ENCODE results near the gene ZNF438.
"Not testable (repeated sequence)": the region's sequence is repeated elsewhere in the genome, so short reads cannot be mapped to it uniquely, and the experiment has no call there.

ZNF438 gene

DNA sequence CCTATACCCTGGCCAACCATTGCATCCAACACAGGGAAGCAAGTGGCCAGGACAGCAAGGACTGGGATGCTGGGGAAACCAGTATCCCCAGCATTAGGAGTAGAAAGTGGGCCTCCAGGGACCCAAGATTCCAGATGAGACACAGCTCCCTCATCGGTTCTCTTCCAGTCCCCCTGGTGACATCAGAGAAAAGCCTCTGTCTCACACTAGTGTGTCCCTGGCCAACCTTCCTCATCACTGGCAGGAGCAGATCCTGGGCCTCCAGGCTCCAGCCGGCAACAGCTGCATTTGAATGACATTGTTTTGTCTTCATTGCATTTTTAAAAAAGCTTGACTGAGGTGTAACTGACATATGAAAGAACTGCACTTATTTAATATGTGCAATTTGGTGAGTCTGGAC, 224.8 kb downstream of the ZNF438 start:
- no peak for DNase-seq (ENCODE audit: low read depth in 2 of 2)

DNA sequence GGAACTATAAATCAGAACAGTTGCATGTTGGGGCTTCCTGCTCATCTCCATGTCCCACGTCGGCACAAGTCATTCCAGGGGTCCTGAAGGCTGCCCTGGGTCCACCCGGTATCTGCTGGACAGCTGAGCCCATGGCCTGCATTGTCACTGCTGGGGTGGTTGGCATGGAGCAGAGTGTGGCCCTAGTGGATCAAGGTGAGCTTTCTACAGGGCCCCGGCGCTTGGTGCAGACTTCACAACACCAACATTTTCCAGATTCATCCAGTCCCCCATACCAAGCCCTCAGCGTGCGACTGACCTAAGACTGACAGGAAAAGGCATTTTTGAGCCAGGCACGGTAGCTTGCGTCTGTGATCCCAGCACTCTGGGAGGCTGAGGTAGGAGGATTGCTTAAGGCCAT, 226.6 kb downstream of the ZNF438 start:
- no peak for DNase-seq (ENCODE audit: low read depth in 2 of 2)

DNA sequence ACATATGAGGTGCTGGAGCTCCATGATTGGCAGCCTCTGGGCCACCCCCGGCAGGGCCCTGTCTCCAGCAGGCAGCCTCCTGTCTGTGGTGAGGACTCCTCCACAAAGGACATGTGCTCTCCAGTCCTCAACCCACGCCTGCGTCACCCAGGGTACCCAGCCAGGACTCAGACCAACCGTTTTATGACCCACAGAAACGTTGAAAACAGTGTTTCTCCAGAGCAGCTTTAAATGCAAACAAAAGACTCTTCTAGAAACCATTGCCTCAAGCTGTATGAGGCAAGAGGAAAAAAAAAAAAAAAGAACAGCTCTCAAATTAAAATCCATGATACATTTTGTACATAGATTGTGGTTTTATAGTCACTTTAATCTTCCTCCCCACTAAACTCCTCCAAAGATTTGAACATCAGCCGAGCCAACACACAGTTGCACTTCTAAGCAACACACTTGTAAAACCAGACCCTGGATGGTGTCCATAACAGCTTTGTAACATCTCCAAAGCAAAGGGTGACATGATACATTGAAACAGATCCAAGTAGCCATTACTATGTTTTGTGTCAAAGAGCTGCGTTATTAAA, 227.1 kb downstream of the ZNF438 start:
- no peak for DNase-seq (ENCODE audit: low read depth in 2 of 2)

DNA sequence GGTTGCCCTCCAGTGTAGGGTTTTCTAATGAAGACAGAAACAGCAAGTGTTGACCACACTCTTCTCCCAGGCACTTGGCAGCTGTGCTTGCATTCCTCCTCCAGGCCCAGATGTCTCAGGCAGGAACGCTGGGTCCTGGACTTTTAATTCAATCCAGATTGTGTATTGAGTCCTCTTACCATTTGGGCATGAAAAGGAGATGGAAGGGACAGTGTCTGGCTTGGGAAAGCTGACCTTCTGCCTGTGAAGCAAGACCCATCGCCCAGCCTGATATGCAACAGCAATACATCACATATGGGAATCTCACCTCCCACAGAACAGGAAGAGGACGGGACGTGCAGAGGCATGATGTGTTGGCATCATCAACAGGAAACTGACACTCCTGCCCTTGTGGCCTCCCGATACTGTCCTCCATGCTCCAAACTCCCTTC, 227.8 kb downstream of the ZNF438 start:
- no peak for DNase-seq (ENCODE audit: low read depth in 2 of 2)

DNA sequence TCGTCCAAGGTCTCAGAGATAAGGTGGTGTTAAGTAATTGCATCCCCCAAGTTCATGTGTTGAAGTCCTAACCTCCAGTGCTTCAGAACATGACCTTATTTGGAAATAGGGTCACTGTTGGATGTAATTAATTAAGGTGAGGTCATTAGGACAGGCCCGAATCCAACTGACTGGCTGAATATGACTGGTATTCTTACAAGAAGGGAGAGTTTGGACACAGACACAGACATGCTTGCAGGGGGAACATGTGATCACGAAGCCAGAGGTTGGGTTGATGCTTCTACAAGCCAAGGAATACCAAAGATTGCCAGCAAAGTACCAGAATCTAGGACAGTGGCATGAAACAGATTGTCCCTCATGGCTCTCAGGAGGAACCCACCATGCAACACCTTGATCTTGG, 228.6 kb downstream of the ZNF438 start:
- no peak for DNase-seq (ENCODE audit: low read depth in 2 of 2)

DNA sequence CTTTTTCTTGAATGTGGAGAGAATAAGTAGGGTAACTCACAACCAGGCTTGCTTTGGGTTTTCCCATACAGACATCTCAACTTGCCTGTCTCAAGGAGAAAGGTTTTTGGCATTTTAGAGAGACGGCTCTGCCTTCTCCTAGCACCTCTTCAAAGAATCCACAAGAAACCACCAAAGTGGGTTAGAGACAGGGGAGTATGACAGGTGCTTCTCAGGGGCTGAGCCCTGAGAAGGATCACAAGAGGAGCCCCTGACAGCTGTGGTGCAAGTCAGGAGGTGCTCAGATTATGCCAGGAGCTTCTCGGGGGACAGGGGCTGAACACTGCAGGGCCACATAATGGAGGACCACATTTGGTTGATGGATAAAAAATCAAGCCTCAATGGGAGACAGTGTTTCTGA, 231.3 kb downstream of the ZNF438 start:
- DNase-seq (ENCODE audit: low read depth in 2 of 2) = no peak

DNA sequence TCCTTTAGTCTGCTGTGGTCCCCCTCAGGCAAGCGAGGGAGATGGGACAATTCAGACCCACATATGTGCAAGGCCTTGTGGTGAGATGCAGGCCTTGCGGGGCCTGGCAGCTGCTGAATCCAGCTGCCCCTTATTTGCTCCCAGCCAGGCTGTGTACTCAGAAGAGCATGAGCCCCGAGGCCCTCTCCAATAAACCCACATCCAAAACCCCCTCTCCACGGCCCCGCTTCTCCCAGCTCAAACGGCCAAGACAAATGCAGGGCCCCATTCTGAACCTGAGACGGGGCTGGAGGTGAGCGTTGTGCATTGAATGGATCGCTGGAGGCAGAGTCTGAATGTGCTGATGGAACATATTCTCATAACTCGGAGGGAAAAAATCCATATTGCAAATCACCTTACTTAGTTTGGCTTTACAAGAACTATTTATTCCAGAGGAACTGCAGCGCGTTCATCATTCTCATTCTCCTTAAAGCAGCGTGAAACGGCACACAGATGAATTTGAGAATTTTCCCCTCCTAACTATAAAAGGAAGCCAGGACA, 232.9 kb downstream of the ZNF438 start:
- no peak for DNase-seq (ENCODE audit: low read depth in 2 of 2)

DNA sequence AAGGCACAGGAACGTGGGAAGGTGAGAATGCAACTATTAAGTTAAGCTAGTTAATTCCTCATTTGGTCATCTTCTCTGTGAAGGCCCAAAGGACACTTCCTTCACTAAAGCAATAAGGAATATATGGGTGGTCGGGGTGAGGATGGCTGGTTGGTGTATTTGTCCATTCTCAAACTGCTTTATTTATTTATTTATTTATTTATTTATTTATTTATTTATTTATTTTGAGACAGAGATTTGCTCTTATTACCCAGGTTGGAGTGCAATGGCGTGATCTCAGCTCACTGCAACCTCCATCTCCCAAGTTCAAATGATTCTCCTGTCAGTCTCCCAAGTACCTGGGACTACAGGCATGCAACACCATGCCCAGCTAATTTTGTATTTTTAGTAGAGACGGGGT, 236.6 kb downstream of the ZNF438 start:
- DNase-seq (ENCODE audit: low read depth in 2 of 2) = not testable (repeated sequence)

All from stimulated activated CD4-positive, alpha-beta T cell treated with anti-CD3 and anti-CD28 coated beads, Interleukin-12 subunit alpha, Interleukin-12 subunit beta, amount 100 ng/mL, for 24 hours (primary cell).